GM12892 (cell line): ENCODE measurements around the gene SLC4A8. TPM values are rescaled to one million over a fixed set of nuclear protein-coding genes. Genes with fewer than 3 reads are reported as not detected.

Experiments used
- DNase-seq: peaks from one replicate; pipeline ENCODE4 v3.0.0; 2011; ENCODE audit not compliant: insufficient read length
- FAIRE-seq: peaks from 2 replicates; lab custom pipeline; 2011; peaks lifted over from hg19 to GRCh38; lab: Jason Lieb, UNC
- POLR2A ChIP-seq: IDR thresholded peaks from 2 replicates; pipeline ENCODE4 v1.6.1; 2011; ENCODE audit warnings: low read depth, low read length, control low read depth
- POLR2AphosphoS5 ChIP-seq: IDR thresholded peaks from 2 replicates; pipeline ENCODE4 v1.6.1; 2011; ENCODE audit warnings: low read depth, low read length, control low read depth
- TAF1 ChIP-seq: IDR thresholded peaks from 2 replicates; pipeline ENCODE4 v1.6.1; 2011; ENCODE audit warnings: low read depth, mild to moderate bottlenecking, control low read depth, low read length, borderline replicate concordance
- polyA plus RNA-seq: library from polyadenylated mRNA; unstranded; fragments of >200 nt; gene quantifications from one replicate; pipeline ENCODE4 v1.2.1, GENCODE V29; 2012; ENCODE audit warnings: missing spikeins, inconsistent platforms; ENCODE audit not compliant: missing spikeins

Gene SLC4A8
- polyA plus RNA-seq = 1.8 TPM

- FAIRE-seq (peak; percentile 92), DNase-seq (peak; percentile 91)
- TF ChIP-seq POLR2AphosphoS5 = no peak
- TF ChIP-seq POLR2A = no peak
- TF ChIP-seq TAF1 = no peak
Observed at GRCh38 chr12:51424662-51425539, at the start of gene SLC4A8. TSS of gene SLC4A8 (plus strand) at chr12:51424831. CDS start at chr12:51424988, 157 bp downstream.

- TF ChIP-seq TAF1 (no peak), POLR2A (no peak), POLR2AphosphoS5 (no peak)
- FAIRE-seq (no peak), DNase-seq (no peak)
Observed at GRCh38 chr12:51374856-51375255, 49.8 kb upstream of the SLC4A8 start.

DNA sequence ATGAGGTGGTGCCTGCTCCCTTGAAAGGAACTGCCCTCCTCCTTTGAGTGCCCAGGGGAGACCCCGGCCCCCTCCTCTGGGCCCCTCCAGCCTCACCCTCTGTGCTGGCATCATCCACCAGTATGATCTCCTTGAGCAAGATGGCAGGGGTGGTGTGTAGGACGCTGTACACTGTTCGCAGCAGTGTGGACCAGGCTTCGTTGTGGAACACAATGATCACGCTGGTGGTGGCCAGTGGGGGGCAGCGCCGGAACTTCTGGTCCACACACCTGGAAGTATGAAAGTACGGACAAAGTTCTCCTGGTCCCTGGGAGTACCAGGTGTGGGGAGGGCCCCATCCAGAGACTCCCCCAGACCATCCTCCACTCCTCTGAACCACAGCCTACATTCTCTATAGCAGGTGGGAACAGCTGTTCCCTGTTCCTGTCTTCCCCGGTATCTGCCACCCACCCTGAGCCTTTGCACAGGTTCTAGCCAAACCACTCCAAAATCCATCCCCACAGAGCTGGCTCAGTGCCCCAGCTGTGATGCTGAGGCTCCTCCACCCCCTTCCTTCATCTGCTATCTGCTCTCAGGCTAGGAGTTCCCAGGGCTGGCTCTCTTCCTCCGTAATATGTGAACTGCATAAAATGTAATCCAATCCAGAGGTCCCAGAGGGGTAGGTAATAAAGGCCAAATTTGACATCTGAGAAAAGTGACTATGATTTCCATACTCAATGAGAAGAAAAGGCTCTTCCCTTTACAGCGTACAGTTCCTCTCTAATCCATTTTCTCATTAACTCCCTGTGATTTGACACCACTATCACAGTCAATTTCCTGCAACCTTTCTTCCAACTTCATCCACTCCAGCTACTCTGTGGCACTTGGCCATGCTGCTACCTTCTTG lies 47.3 kb upstream of the SLC4A8 start:
- no peak for TF ChIP-seq POLR2AphosphoS5
- TF ChIP-seq TAF1 = no peak
- no peak for TF ChIP-seq POLR2A
- FAIRE-seq = no peak
- no peak for DNase-seq

DNA sequence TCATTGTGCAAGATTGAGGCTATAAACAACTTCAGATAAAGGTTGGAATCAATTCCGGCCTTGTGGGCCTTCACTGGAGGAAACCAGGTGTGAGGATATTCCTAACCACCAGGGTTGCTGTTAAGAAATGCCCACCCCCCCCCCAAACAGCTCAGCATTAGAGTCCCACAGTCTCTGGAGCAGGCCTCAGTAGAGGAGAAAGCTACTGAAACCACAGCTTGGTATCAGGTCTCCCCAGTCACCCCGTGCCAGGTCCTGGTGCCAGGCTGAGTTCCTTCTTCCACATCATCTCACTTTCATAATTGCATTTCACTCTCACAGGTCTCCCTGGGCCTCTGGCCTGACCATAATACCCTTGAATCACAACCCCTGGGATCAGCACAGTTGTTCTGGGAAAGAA lies 45.9 kb upstream of the SLC4A8 start:
- no peak for DNase-seq
- no peak for TF ChIP-seq TAF1
- no peak for TF ChIP-seq POLR2AphosphoS5
- no peak for TF ChIP-seq POLR2A
- FAIRE-seq = no peak

DNA sequence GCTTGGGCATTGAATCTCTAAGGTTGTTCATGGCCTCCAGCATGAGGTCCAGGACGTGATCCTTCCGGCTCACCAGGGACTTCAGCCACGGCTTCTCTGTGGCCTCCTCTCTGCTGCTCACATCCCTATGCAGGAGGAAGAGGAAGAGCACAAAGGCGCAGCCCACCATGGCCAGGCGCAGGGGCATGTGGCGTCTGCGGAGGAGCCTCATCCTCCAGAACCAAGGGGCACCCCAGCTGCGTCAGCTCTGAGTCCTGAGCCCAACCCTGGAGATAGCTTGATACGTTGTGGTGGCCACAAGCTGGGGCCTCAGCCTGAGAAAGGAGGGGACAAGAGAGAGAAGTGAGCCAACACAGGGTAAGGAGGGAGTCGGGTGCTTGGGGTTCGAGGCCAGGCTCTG lies 45.1 kb upstream of the SLC4A8 start:
- no peak for FAIRE-seq
- TF ChIP-seq POLR2A (no peak), TAF1 (no peak), POLR2AphosphoS5 (no peak)

GRCh38 chr12:51381226-51382079 lies 43.2 kb upstream of the SLC4A8 start:
- no peak for DNase-seq
- TF ChIP-seq TAF1 (no peak), POLR2A (no peak), POLR2AphosphoS5 (no peak)
- FAIRE-seq = no peak

More for the DNA sequence above, 45.1 kb upstream of the SLC4A8 start:
- DNase-seq = no peak

GRCh38 chr12:51382173-51382572 lies 42.5 kb upstream of the SLC4A8 start:
- FAIRE-seq = no peak
- DNase-seq = no peak
- TF ChIP-seq POLR2AphosphoS5 (no peak), POLR2A (no peak), TAF1 (no peak)

DNA sequence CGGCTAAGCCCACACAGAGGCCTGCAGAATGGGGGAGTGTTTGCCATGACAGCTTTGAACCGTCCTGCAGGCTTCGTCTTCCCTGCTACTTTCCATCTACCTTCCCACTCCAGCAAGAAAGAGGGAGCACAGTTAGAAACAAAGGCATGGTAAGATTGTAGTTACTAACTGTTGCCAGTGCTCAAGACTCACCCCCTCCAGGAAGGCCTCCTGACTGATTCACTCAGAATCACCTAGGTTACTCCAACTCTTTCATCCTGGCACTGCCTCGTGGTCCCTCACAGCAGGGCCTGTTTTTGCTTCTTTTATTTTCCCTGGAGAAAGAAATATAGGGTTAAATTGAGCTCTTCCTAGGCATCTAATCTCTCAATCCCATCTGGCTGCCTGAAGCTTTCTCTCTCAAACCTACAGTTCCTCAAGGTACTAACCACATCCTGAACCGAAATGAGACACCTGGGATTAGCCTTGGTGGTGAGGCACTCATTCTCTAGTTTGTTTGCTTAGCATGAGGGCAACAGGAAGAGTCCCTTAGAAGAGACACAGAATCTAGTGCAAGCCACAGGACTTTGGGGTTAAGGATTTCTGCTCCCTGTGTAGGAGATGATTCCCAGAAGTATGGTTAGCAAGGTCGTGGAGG lies 41.2 kb upstream of the SLC4A8 start:
- DNase-seq = no peak
- TF ChIP-seq POLR2AphosphoS5 (no peak), TAF1 (no peak), POLR2A (no peak)
- no peak for FAIRE-seq

DNA sequence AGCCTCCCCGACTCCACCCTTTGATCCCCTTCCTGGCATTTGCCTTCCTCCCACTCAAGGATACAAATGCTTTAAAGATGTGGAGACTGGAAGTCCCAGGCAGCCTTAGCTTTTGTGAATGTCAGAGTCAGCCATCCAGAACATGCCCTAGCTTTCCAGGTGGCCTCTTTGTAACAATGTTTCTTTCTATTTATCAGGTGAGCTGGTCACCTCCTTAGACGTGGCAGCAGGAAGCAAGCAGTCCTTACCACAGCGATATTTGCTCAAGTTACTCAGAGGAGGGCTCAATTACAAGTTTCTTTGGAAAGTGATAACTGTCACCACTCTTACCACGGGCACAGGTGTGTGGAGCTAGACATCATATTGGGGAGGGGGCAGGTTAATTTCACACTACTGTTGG lies 38.3 kb upstream of the SLC4A8 start:
- no peak for TF ChIP-seq TAF1
- no peak for TF ChIP-seq POLR2A
- TF ChIP-seq POLR2AphosphoS5 = no peak
- no peak for FAIRE-seq
- DNase-seq = no peak
